ENCODE data around the gene UBA1. TPM values are rescaled to one million over a fixed set of nuclear protein-coding genes. Genes with fewer than 3 reads are reported as not detected.

UBA1 gene
- total RNA-seq, 2 experiments from 2014 or later = 224 to 249 TPM

- Mint-ChIP-seq H3K27me3 (no peaks in the 10 kb centered on the region), H3K9me3 (ENCODE audit: low read depth) (no peaks in the 10 kb centered on the region), H3K27ac (peak overlapping the region; percentile 99), H3K36me3 (ENCODE audit: low read depth) (peaks cover 54% of the 10 kb centered on the region), H3K4me1 (peaks cover 35% of the 10 kb centered on the region), H3K4me3 (peak overlapping the region; percentile 92)
- DNase-seq (peak; percentile 96), ATAC-seq (peak; percentile 87)
- intact Hi-C loops (cut with DNase I, micrococcal nuclease) = loop anchor here (1.0 to 5.0 kb wide), 13 partner anchors 15 to 441 kb away; partner anchors contain the start of genes RBM10 (in 2 of the 2), UBA1 (in 2 of the 2), USP11 (in 2 of the 2) and ARAF (in 1 of the 2)
- POLR2A ChIA-PET = interaction anchor here (0.5 to 2.5 kb wide), 11 partner anchors 9 to 358 kb away, joined by 3 to 15 read pairs (median 4); partner anchors contain the start of genes NDUFB11, RBM10 and USP11
- CTCF ChIA-PET = interaction anchor here (0.5 to 0.6 kb wide), 2 partner anchors 13 to 35 kb away, joined by 3 read pairs; no protein-coding TSS in a partner anchor
Observed at GRCh38 chrX:47217852-47218279, 24.2 kb downstream of the UBA1 start.

- intact Hi-C loops (cut with DNase I, micrococcal nuclease) = loop anchor here (1.0 to 5.0 kb wide), 8 partner anchors 15 to 434 kb away; partner anchors contain the start of genes ARAF (in 1 of the 2), ELK1 (in 1 of the 2), RBM10 (in 1 of the 2) and RP2 (in 1 of the 2)
- DNase-seq = peak; percentile 77
- Mint-ChIP-seq H3K4me1 (peaks cover 35% of the 10 kb centered on the region), H3K27me3 (no peaks in the 10 kb centered on the region), H3K36me3 (ENCODE audit: low read depth) (peaks cover 52% of the 10 kb centered on the region), H3K27ac (peak within 1 kb of the TSS; percentile 99), H3K4me3 (peak within 1 kb of the TSS; percentile 92), H3K9me3 (ENCODE audit: low read depth) (no peaks in the 10 kb centered on the region)
- POLR2A ChIA-PET = interaction anchor here (0.5 to 2.5 kb wide), 11 partner anchors 9 to 358 kb away, joined by 3 to 15 read pairs (median 4); partner anchors contain the start of genes NDUFB11, RBM10 and USP11
- peak; percentile 30 for ATAC-seq
- CTCF ChIA-PET = interaction anchor here (0.5 kb wide), 1 partner anchor 13 kb away, joined by 3 read pairs; no protein-coding TSS in a partner anchor
Observed at GRCh38 chrX:47218280-47218919, 24.8 kb downstream of the UBA1 start, which contains the start of gene CDK16. Gene CDK16, plus strand, starts transcription at chrX:47218681. Its CDS starts 4,877 bp downstream, at chrX:47223558.

- DNase-seq (peak; percentile 65), ATAC-seq (no peak)
- Mint-ChIP-seq H3K36me3 (ENCODE audit: low read depth) (peaks cover 54% of the 10 kb centered on the region), H3K27me3 (no peaks in the 10 kb centered on the region), H3K4me3 (peak overlapping the region; percentile 92), H3K9me3 (ENCODE audit: low read depth) (no peaks in the 10 kb centered on the region), H3K4me1 (peaks cover 35% of the 10 kb centered on the region), H3K27ac (peak overlapping the region; percentile 89)
- intact Hi-C loops (cut with DNase I, micrococcal nuclease) = loop anchor here (1.0 to 5.0 kb wide), 9 partner anchors 14 to 433 kb away; partner anchors contain the start of genes ARAF (in 1 of the 2), ELK1 (in 1 of the 2), RBM10 (in 1 of the 2) and RP2 (in 1 of the 2)
- CTCF ChIA-PET = no interaction called here
- POLR2A ChIA-PET = interaction anchor here (0.6 to 2.5 kb wide), 4 partner anchors 14 to 627 kb away, joined by 3 to 15 read pairs (median 6); partner anchors contain the start of genes RBM10 and USP11
Observed at GRCh38 chrX:47218920-47219815, 25.5 kb downstream of the UBA1 start.

GRCh38 chrX:47221756-47222155 lies 28.1 kb downstream of the UBA1 start:
- Mint-ChIP-seq H3K4me1 (peaks cover 24% of the 10 kb centered on the region), H3K9me3 (ENCODE audit: low read depth) (no peaks in the 10 kb centered on the region), H3K27me3 (no peaks in the 10 kb centered on the region), H3K36me3 (ENCODE audit: low read depth) (peaks cover 56% of the 10 kb centered on the region), H3K4me3 (no peak overlapping the region), H3K27ac (no peak overlapping the region)
- no peak for ATAC-seq
- ChIA-PET POLR2A (no interaction called here), CTCF (no interaction called here)
- intact Hi-C loops (cut with DNase I, micrococcal nuclease) = no loop called here
- DNase-seq = no peak

GRCh38 chrX:47222751-47223350 lies 29.2 kb downstream of the UBA1 start:
- Mint-ChIP-seq H3K4me1 (peaks cover 17% of the 10 kb centered on the region), H3K27me3 (no peaks in the 10 kb centered on the region), H3K36me3 (ENCODE audit: low read depth) (peaks cover 55% of the 10 kb centered on the region), H3K9me3 (ENCODE audit: low read depth) (no peaks in the 10 kb centered on the region), H3K27ac (no peak overlapping the region), H3K4me3 (no peak overlapping the region)
- ChIA-PET CTCF (no interaction called here), POLR2A (no interaction called here)
- intact Hi-C loops (cut with DNase I, micrococcal nuclease) = no loop called here
- DNase-seq = no peak
- no peak for ATAC-seq

- DNase-seq = no peak
- peaks cover 17% of the 10 kb centered on the region for H3K4me1 Mint-ChIP-seq
- ChIA-PET POLR2A (no interaction called here), CTCF (no interaction called here)
- intact Hi-C loops (cut with DNase I, micrococcal nuclease) = no loop called here
- H3K9me3 Mint-ChIP-seq (ENCODE audit: low read depth) = no peaks in the 10 kb centered on the region
- H3K27me3 Mint-ChIP-seq = no peaks in the 10 kb centered on the region
- H3K4me3 Mint-ChIP-seq = no peak overlapping the region
- no peak overlapping the region for H3K27ac Mint-ChIP-seq
- no peak for ATAC-seq
- peaks cover 56% of the 10 kb centered on the region for H3K36me3 Mint-ChIP-seq (ENCODE audit: low read depth)
Observed at GRCh38 chrX:47223476-47224250, 30.0 kb downstream of the UBA1 start.

GRCh38 chrX:47224266-47224895 lies 30.8 kb downstream of the UBA1 start:
- Mint-ChIP-seq H3K27ac (no peak overlapping the region), H3K9me3 (ENCODE audit: low read depth) (no peaks in the 10 kb centered on the region), H3K36me3 (ENCODE audit: low read depth) (peaks cover 56% of the 10 kb centered on the region), H3K4me1 (peaks cover 17% of the 10 kb centered on the region), H3K4me3 (no peak overlapping the region), H3K27me3 (no peaks in the 10 kb centered on the region)
- ATAC-seq (no peak), DNase-seq (no peak)
- CTCF ChIA-PET = no interaction called here
- intact Hi-C loops (cut with DNase I, micrococcal nuclease) = no loop called here
- POLR2A ChIA-PET = no interaction called here

GRCh38 chrX:47224896-47225290 lies 31.3 kb downstream of the UBA1 start:
- H3K9me3 Mint-ChIP-seq (ENCODE audit: low read depth) = no peaks in the 10 kb centered on the region
- intact Hi-C loops (cut with DNase I, micrococcal nuclease) = no loop called here
- ChIA-PET CTCF (no interaction called here), POLR2A (no interaction called here)
- H3K4me1 Mint-ChIP-seq = peaks cover 13% of the 10 kb centered on the region
- ATAC-seq (no peak), DNase-seq (no peak)
- no peaks in the 10 kb centered on the region for H3K27me3 Mint-ChIP-seq
- no peak overlapping the region for H3K4me3 Mint-ChIP-seq
- H3K27ac Mint-ChIP-seq = no peak overlapping the region
- peaks cover 52% of the 10 kb centered on the region for H3K36me3 Mint-ChIP-seq (ENCODE audit: low read depth)

GRCh38 chrX:47226071-47226470 lies 32.4 kb downstream of the UBA1 start:
- ATAC-seq = no peak
- Mint-ChIP-seq H3K4me3 (no peak overlapping the region), H3K9me3 (ENCODE audit: low read depth) (no peaks in the 10 kb centered on the region), H3K27me3 (no peaks in the 10 kb centered on the region), H3K27ac (no peak overlapping the region), H3K36me3 (ENCODE audit: low read depth) (peaks cover 44% of the 10 kb centered on the region), H3K4me1 (peaks cover 5% of the 10 kb centered on the region)
- DNase-seq = no peak
- intact Hi-C loops (cut with DNase I, micrococcal nuclease) = no loop called here
- ChIA-PET POLR2A (interaction anchor here (0.6 to 0.7 kb wide), 3 partner anchors 13 to 169 kb away, joined by 3 to 4 read pairs (median 4); no protein-coding TSS in a partner anchor), CTCF (no interaction called here)
